Measurements from ENCODE around the gene WDR26.
"Not testable (repeated sequence)": the region's sequence is repeated elsewhere in the genome, so short reads cannot be mapped to it uniquely, and the experiment has no call there.

Gene WDR26

GRCh38 chr1:224434691-224435317 is at the start of gene WDR26:
WDR26 (minus strand) TSS chr1:224434797.
- no peaks in the 10 kb centered on the region for H3K27me3 ChIP-seq (ENCODE audit: control insufficient read depth, insufficient read depth, low read length)
- peak within 1 kb of the TSS; percentile 87 for H3K9ac ChIP-seq (ENCODE audit: low read length)
- no peaks in the 10 kb centered on the region for H3K9me3 ChIP-seq (ENCODE audit: control insufficient read depth, low read length)
- peak within 1 kb of the TSS; percentile 96 for H3K4me3 ChIP-seq (ENCODE audit: low read length)
- no peaks in the 10 kb centered on the region for H3K36me3 ChIP-seq (ENCODE audit: control insufficient read depth, insufficient read depth, low read length)
- peaks cover 22% of the 10 kb centered on the region for H3K4me1 ChIP-seq (ENCODE audit: control insufficient read depth, insufficient read depth, low read length)

GRCh38 chr1:224483206-224483605 is 48.6 kb upstream of the WDR26 start:
- H3K27me3 ChIP-seq (ENCODE audit: control insufficient read depth, insufficient read depth, low read length); H3K36me3 ChIP-seq (ENCODE audit: control insufficient read depth, insufficient read depth, low read length); H3K9ac ChIP-seq (ENCODE audit: low read length); H3K4me3 ChIP-seq (ENCODE audit: low read length); H3K9me3 ChIP-seq (ENCODE audit: control insufficient read depth, low read length); H3K4me1 ChIP-seq (ENCODE audit: control insufficient read depth, insufficient read depth, low read length): not testable (repeated sequence)

- no peaks in the 10 kb centered on the region for H3K36me3 ChIP-seq (ENCODE audit: control insufficient read depth, insufficient read depth, low read length)
- no peaks in the 10 kb centered on the region for H3K4me1 ChIP-seq (ENCODE audit: control insufficient read depth, insufficient read depth, low read length)
- H3K4me3 ChIP-seq (ENCODE audit: low read length): no peak overlapping the region
- no peaks in the 10 kb centered on the region for H3K9me3 ChIP-seq (ENCODE audit: control insufficient read depth, low read length)
- H3K27me3 ChIP-seq (ENCODE audit: control insufficient read depth, insufficient read depth, low read length): no peaks in the 10 kb centered on the region
- H3K9ac ChIP-seq (ENCODE audit: low read length): no peak overlapping the region
Measured at GRCh38 chr1:224482619-224483018, 48.0 kb upstream of the WDR26 start.

- Histone ChIP-seq H3K4me3 (ENCODE audit: low read length) (no peak overlapping the region), H3K27me3 (ENCODE audit: control insufficient read depth, insufficient read depth, low read length) (no peaks in the 10 kb centered on the region), H3K4me1 (ENCODE audit: control insufficient read depth, insufficient read depth, low read length) (no peaks in the 10 kb centered on the region), H3K9ac (ENCODE audit: low read length) (no peak overlapping the region), H3K36me3 (ENCODE audit: control insufficient read depth, insufficient read depth, low read length) (no peaks in the 10 kb centered on the region), H3K9me3 (ENCODE audit: control insufficient read depth, low read length) (no peaks in the 10 kb centered on the region)
Measured at GRCh38 chr1:224481601-224482000, 47.0 kb upstream of the WDR26 start.

- H3K4me1 ChIP-seq (ENCODE audit: control insufficient read depth, insufficient read depth, low read length); H3K9ac ChIP-seq (ENCODE audit: low read length); H3K27me3 ChIP-seq (ENCODE audit: control insufficient read depth, insufficient read depth, low read length); H3K4me3 ChIP-seq (ENCODE audit: low read length); H3K36me3 ChIP-seq (ENCODE audit: control insufficient read depth, insufficient read depth, low read length); H3K9me3 ChIP-seq (ENCODE audit: control insufficient read depth, low read length): not testable (repeated sequence)
Measured at GRCh38 chr1:224480888-224481459, 46.4 kb upstream of the WDR26 start.

- not testable (repeated sequence) for H3K9me3 ChIP-seq (ENCODE audit: control insufficient read depth, low read length); H3K4me1 ChIP-seq (ENCODE audit: control insufficient read depth, insufficient read depth, low read length); H3K4me3 ChIP-seq (ENCODE audit: low read length); H3K27me3 ChIP-seq (ENCODE audit: control insufficient read depth, insufficient read depth, low read length); H3K9ac ChIP-seq (ENCODE audit: low read length); H3K36me3 ChIP-seq (ENCODE audit: control insufficient read depth, insufficient read depth, low read length)
Measured at GRCh38 chr1:224480200-224480599, 45.6 kb upstream of the WDR26 start.

GRCh38 chr1:224472806-224473205 is 38.2 kb upstream of the WDR26 start:
- no peaks in the 10 kb centered on the region for H3K4me1 ChIP-seq (ENCODE audit: control insufficient read depth, insufficient read depth, low read length)
- no peaks in the 10 kb centered on the region for H3K9me3 ChIP-seq (ENCODE audit: control insufficient read depth, low read length)
- no peaks in the 10 kb centered on the region for H3K36me3 ChIP-seq (ENCODE audit: control insufficient read depth, insufficient read depth, low read length)
- no peak overlapping the region for H3K9ac ChIP-seq (ENCODE audit: low read length)
- H3K4me3 ChIP-seq (ENCODE audit: low read length): no peak overlapping the region
- no peaks in the 10 kb centered on the region for H3K27me3 ChIP-seq (ENCODE audit: control insufficient read depth, insufficient read depth, low read length)

GRCh38 chr1:224466154-224466553 is 31.6 kb upstream of the WDR26 start:
- no peaks in the 10 kb centered on the region for H3K36me3 ChIP-seq (ENCODE audit: control insufficient read depth, insufficient read depth, low read length)
- H3K4me3 ChIP-seq (ENCODE audit: low read length): no peak overlapping the region
- no peak overlapping the region for H3K9ac ChIP-seq (ENCODE audit: low read length)
- H3K4me1 ChIP-seq (ENCODE audit: control insufficient read depth, insufficient read depth, low read length): no peaks in the 10 kb centered on the region
- no peaks in the 10 kb centered on the region for H3K9me3 ChIP-seq (ENCODE audit: control insufficient read depth, low read length)
- no peaks in the 10 kb centered on the region for H3K27me3 ChIP-seq (ENCODE audit: control insufficient read depth, insufficient read depth, low read length)

- H3K9me3 ChIP-seq (ENCODE audit: control insufficient read depth, low read length): no peaks in the 10 kb centered on the region
- H3K4me3 ChIP-seq (ENCODE audit: low read length): no peak overlapping the region
- H3K9ac ChIP-seq (ENCODE audit: low read length): no peak overlapping the region
- no peaks in the 10 kb centered on the region for H3K36me3 ChIP-seq (ENCODE audit: control insufficient read depth, insufficient read depth, low read length)
- H3K4me1 ChIP-seq (ENCODE audit: control insufficient read depth, insufficient read depth, low read length): peaks cover 30% of the 10 kb centered on the region
- H3K27me3 ChIP-seq (ENCODE audit: control insufficient read depth, insufficient read depth, low read length): no peaks in the 10 kb centered on the region
Measured at GRCh38 chr1:224459966-224460365, 25.4 kb upstream of the WDR26 start.

GRCh38 chr1:224458996-224459395 is 24.4 kb upstream of the WDR26 start:
- peaks cover 31% of the 10 kb centered on the region for H3K4me1 ChIP-seq (ENCODE audit: control insufficient read depth, insufficient read depth, low read length)
- H3K4me3 ChIP-seq (ENCODE audit: low read length): no peak overlapping the region
- H3K9ac ChIP-seq (ENCODE audit: low read length): no peak overlapping the region
- no peaks in the 10 kb centered on the region for H3K9me3 ChIP-seq (ENCODE audit: control insufficient read depth, low read length)
- no peaks in the 10 kb centered on the region for H3K27me3 ChIP-seq (ENCODE audit: control insufficient read depth, insufficient read depth, low read length)
- H3K36me3 ChIP-seq (ENCODE audit: control insufficient read depth, insufficient read depth, low read length): no peaks in the 10 kb centered on the region

GRCh38 chr1:224458296-224458695 is 23.7 kb upstream of the WDR26 start:
- H3K4me3 ChIP-seq (ENCODE audit: low read length): no peak overlapping the region
- H3K36me3 ChIP-seq (ENCODE audit: control insufficient read depth, insufficient read depth, low read length): no peaks in the 10 kb centered on the region
- H3K9ac ChIP-seq (ENCODE audit: low read length): no peak overlapping the region
- H3K4me1 ChIP-seq (ENCODE audit: control insufficient read depth, insufficient read depth, low read length): peaks cover 38% of the 10 kb centered on the region
- H3K9me3 ChIP-seq (ENCODE audit: control insufficient read depth, low read length): no peaks in the 10 kb centered on the region
- no peaks in the 10 kb centered on the region for H3K27me3 ChIP-seq (ENCODE audit: control insufficient read depth, insufficient read depth, low read length)

- H3K36me3 ChIP-seq (ENCODE audit: control insufficient read depth, insufficient read depth, low read length): no peaks in the 10 kb centered on the region
- no peak overlapping the region for H3K9ac ChIP-seq (ENCODE audit: low read length)
- H3K9me3 ChIP-seq (ENCODE audit: control insufficient read depth, low read length): no peaks in the 10 kb centered on the region
- no peak overlapping the region for H3K4me3 ChIP-seq (ENCODE audit: low read length)
- H3K4me1 ChIP-seq (ENCODE audit: control insufficient read depth, insufficient read depth, low read length): peaks cover 40% of the 10 kb centered on the region
- no peaks in the 10 kb centered on the region for H3K27me3 ChIP-seq (ENCODE audit: control insufficient read depth, insufficient read depth, low read length)
Measured at GRCh38 chr1:224457782-224458144, 23.2 kb upstream of the WDR26 start.

- Histone ChIP-seq H3K9ac (ENCODE audit: low read length) (peak overlapping the region; percentile 6), H3K9me3 (ENCODE audit: control insufficient read depth, low read length) (no peaks in the 10 kb centered on the region), H3K36me3 (ENCODE audit: control insufficient read depth, insufficient read depth, low read length) (no peaks in the 10 kb centered on the region), H3K4me1 (ENCODE audit: control insufficient read depth, insufficient read depth, low read length) (peaks cover 40% of the 10 kb centered on the region), H3K4me3 (ENCODE audit: low read length) (no peak overlapping the region), H3K27me3 (ENCODE audit: control insufficient read depth, insufficient read depth, low read length) (no peaks in the 10 kb centered on the region)
Measured at GRCh38 chr1:224456637-224456953, 22.0 kb upstream of the WDR26 start.

Data from mucosa of stomach (tissue), 1 donor.